ENCODE results near the gene EEA1.

EEA1 gene

DNA sequence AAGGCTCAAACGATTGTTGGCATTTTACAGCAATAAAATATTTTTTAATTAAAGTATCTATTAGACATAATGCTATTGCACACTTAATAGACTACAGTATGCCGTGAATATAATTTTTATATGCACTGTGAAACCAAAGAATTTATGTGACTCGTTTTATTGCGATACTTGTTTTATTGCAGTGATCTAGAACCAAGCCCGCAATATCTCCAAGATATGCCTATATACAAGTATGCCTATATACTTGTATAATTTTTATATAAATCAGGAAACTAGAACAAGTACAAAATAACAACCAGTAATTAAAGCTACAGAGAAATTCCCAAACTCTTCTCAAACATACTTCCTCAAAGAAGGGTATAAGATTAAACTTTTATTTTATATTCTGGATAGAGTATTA lies 31.3 kb downstream of the EEA1 start:
- Histone ChIP-seq H3K27me3 (ENCODE audit: low read length) (no peaks in the 10 kb centered on the region), H3K4me3 (ENCODE audit: insufficient read depth, low read length, poor library complexity, severe bottlenecking) (no peak overlapping the region), H3K9me3 (ENCODE audit: insufficient read depth, low read length) (no peaks in the 10 kb centered on the region), H3K27ac (ENCODE audit: low read depth, low read length) (no peak overlapping the region), H3K36me3 (ENCODE audit: low read length) (no peaks in the 10 kb centered on the region), H4K20me1 (ENCODE audit: low read depth, low read length) (no peaks in the 10 kb centered on the region), H3K4me2 (ENCODE audit: low read depth, low read length, poor library complexity, severe bottlenecking) (no peak overlapping the region), H3F3A (ENCODE audit: insufficient read depth) (no peaks in the 10 kb centered on the region), H3K9me2 (replicated peaks; ENCODE audit: insufficient read depth, low read length) (no peaks in the 10 kb centered on the region), H3K79me2 (ENCODE audit: insufficient read depth, low read length) (peaks cover 49% of the 10 kb centered on the region), H2AFZ (ENCODE audit: low read depth, low read length, severe bottlenecking) (no peak overlapping the region), H3K9ac (ENCODE audit: low read length) (no peak overlapping the region)
- TF ChIP-seq, protein P1, sequence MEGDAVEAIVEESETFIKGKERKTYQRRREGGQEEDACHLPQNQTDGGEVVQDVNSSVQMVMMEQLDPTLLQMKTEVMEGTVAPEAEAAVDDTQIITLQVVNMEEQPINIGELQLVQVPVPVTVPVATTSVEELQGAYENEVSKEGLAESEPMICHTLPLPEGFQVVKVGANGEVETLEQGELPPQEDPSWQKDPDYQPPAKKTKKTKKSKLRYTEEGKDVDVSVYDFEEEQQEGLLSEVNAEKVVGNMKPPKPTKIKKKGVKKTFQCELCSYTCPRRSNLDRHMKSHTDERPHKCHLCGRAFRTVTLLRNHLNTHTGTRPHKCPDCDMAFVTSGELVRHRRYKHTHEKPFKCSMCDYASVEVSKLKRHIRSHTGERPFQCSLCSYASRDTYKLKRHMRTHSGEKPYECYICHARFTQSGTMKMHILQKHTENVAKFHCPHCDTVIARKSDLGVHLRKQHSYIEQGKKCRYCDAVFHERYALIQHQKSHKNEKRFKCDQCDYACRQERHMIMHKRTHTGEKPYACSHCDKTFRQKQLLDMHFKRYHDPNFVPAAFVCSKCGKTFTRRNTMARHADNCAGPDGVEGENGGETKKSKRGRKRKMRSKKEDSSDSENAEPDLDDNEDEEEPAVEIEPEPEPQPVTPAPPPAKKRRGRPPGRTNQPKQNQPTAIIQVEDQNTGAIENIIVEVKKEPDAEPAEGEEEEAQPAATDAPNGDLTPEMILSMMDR (IDR thresholded peaks at IDR 0.05; ENCODE audit: insufficient read depth, low read length, poor library complexity, severe bottlenecking): no peak
- no peak for TF ChIP-seq EZH2phosphoT487 (conservative IDR thresholded peaks at IDR 0.05; ENCODE audit: low read length)

DNA sequence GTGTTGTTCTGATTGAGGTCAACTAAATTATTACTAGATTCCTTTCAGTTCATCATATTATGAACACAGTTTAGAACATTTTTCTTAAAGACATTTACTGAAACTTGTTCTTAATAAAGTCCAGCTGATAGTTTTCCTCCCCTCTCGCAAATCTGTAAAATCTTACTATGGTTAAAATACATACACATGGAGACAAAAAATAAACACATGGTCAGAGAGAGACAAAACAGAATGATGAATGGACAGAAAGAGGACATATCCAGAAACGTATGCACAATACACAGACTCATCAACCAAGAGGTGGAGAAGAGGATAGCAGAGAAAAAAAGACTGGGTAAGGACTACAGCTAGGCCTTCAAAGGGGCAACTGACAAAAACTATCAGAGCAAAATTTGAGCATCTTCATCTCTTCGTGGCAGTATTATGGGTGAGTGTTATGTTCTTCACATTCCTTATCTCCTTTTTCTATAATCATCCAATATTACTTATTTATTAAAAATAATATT lies 38.4 kb downstream of the EEA1 start:
- Histone ChIP-seq H4K20me1 (ENCODE audit: low read depth, low read length) (no peaks in the 10 kb centered on the region), H3K4me3 (ENCODE audit: insufficient read depth, low read length, poor library complexity, severe bottlenecking) (no peak overlapping the region), H3K27me3 (ENCODE audit: low read length) (no peaks in the 10 kb centered on the region), H3K9me2 (replicated peaks; ENCODE audit: insufficient read depth, low read length) (no peaks in the 10 kb centered on the region), H3F3A (ENCODE audit: insufficient read depth) (no peaks in the 10 kb centered on the region), H3K9me3 (ENCODE audit: insufficient read depth, low read length) (no peaks in the 10 kb centered on the region), H3K79me2 (ENCODE audit: insufficient read depth, low read length) (peaks cover 3% of the 10 kb centered on the region; the same call in 1 of the 2 replicates), H3K4me2 (ENCODE audit: low read depth, low read length, poor library complexity, severe bottlenecking) (no peak overlapping the region), H3K36me3 (ENCODE audit: low read length) (no peaks in the 10 kb centered on the region), H3K27ac (ENCODE audit: low read depth, low read length) (no peak overlapping the region), H3K9ac (ENCODE audit: low read length) (no peak overlapping the region), H2AFZ (ENCODE audit: low read depth, low read length, severe bottlenecking) (no peak overlapping the region)
- TF ChIP-seq, protein P1 (IDR thresholded peaks at IDR 0.05; ENCODE audit: insufficient read depth, low read length, poor library complexity, severe bottlenecking): no peak
- no peak for TF ChIP-seq EZH2phosphoT487 (conservative IDR thresholded peaks at IDR 0.05; ENCODE audit: low read length)

DNA sequence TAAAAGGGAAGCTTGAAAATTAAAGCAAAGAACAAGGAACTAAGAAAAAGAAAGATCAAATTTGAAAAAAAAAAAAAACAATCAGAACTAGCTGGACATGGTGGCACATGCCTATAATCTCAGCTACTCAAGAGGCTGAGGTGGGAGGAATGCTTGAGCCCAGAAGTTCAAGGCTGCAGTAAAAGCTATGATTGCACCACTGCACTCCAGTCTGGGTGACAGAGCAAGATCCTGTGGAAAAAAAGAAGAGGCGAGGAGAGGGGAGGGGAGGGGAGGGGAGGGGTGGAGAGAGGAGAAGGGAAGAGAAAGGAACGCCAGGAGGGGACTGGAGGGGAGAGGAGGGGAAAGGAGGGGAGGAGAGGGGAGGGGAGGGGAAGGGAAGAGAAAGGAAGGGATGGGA lies 43.0 kb downstream of the EEA1 start:
- Histone ChIP-seq H3K79me2 (ENCODE audit: insufficient read depth, low read length) (no peaks in the 10 kb centered on the region; the same call in 1 of the 2 replicates), H3K9me3 (ENCODE audit: insufficient read depth, low read length) (no peaks in the 10 kb centered on the region), H3K27ac (ENCODE audit: low read depth, low read length) (no peak overlapping the region), H3K36me3 (ENCODE audit: low read length) (no peaks in the 10 kb centered on the region), H4K20me1 (ENCODE audit: low read depth, low read length) (no peaks in the 10 kb centered on the region), H2AFZ (ENCODE audit: low read depth, low read length, severe bottlenecking) (no peak overlapping the region), H3K9ac (ENCODE audit: low read length) (no peak overlapping the region), H3K4me3 (ENCODE audit: insufficient read depth, low read length, poor library complexity, severe bottlenecking) (no peak overlapping the region), H3K9me2 (replicated peaks; ENCODE audit: insufficient read depth, low read length) (no peaks in the 10 kb centered on the region), H3K4me2 (ENCODE audit: low read depth, low read length, poor library complexity, severe bottlenecking) (no peak overlapping the region), H3K27me3 (ENCODE audit: low read length) (no peaks in the 10 kb centered on the region), H3F3A (ENCODE audit: insufficient read depth) (no peaks in the 10 kb centered on the region)
- TF ChIP-seq, protein P1 (IDR thresholded peaks at IDR 0.05; ENCODE audit: insufficient read depth, low read length, poor library complexity, severe bottlenecking): no peak
- TF ChIP-seq EZH2phosphoT487 (conservative IDR thresholded peaks at IDR 0.05; ENCODE audit: low read length): no peak
